ENCODE measurements around the gene ARHGAP10.
A peak's percentile ranks its signal among the peaks of the same experiment; 100 is the strongest.
"Not testable (repeated sequence)": the region's sequence is repeated elsewhere in the genome, so short reads cannot be mapped to it uniquely, and the experiment has no call there.

ARHGAP10 gene

DNA sequence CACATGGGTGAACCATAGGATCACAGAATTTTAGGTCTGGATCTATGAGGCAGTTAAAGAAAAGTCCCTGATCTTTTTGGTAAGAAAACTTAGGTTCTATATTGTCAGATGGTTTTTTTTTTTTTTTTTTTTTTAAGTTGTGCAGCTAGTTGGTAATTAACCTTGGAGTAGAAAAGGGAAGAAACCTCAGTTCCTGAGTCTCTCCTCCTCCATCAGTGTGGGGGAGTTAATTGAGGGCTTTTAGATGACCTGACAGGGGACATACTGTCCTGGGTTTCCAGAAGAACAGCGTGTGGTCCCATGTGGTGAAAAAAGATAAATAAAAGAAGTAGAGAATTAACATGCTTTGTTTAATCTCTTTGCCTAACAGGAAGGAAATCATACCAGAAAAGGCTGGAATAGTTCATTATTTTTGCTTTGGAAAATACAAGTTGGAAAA, 123.7 kb downstream of the ARHGAP10 start:
- no peak for DNase-seq

DNA sequence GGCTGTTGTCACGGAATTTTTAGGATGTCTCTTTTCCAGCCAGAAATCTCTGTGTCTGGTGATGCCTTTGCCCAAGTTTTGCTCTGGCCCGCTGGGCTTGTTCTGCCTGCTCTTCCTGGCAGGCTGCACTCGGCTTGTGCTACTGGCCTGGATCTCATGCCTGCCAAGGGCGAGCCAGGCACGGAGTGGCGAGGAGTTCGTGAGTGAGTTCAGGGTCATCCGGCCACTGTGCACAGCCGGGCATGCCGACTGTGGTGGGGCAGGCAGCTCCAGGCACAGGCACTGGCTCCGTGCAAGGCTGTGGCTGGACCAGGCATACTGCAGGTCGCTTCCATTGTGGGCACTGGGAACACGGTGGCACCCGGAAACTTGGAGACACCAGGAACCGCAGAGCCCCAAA, 129.1 kb downstream of the ARHGAP10 start:
- no peak for DNase-seq

DNA sequence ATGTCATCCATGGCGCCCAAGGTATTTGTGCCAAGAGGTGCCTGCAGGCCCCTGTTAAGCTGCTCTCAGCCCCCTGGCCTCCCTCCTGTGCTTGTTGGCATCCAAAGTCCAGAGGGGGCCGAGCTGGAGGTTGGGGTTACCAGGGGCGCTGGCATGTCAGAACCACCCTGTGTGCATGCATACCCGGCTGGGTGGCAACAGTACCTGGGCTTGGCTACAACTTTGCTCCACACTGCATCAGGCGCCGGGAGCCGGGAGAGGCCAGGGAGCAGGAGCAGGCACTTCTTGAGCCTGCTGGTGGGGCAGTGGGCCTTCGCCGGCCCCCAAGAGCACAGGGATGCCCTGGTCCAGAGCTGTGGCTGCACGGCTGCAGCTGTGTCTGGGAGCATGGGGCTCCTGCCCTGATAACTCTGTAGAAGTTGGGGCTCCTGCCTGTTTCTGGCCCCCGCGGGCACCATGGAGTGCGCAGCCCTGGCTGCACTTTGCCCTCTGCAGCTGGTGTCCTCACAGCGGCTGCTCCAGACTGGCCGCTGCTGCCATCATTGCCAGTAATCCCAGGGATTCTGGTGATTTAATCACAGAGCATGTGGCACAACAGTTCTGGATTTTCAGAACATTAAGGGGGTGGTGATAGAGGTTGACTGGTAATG, 130.3 kb downstream of the ARHGAP10 start:
- DNase-seq = no peak

DNA sequence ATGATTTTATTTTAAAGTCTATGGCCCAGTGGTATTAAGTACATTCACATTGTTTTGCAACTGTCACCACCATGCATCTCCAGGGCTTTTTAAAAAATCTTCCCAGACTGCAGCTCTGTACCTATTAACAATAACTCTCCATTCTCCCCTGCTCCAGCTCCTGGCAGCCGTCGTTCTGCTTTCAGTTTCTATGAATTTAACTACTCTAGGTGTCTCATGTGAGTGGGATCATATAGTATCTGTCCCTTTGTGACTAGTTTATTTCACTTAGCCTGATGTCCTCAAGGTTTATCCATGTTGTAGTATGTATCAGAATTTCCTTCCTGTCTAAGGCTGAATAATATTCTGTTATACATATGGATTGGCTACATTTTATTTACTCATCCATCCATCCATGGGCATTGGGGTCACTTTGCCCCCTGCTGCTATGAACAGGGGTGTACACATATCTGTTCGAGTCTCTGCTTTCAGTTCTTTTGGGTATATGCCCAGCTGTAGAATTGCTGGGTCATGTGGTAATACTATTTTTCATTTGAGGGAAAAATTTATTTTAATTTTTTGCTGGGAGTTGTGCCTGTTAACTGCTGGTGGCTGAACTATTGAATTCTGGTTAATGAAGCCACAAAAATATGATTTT, 131.3 kb downstream of the ARHGAP10 start:
- DNase-seq = no peak

DNA sequence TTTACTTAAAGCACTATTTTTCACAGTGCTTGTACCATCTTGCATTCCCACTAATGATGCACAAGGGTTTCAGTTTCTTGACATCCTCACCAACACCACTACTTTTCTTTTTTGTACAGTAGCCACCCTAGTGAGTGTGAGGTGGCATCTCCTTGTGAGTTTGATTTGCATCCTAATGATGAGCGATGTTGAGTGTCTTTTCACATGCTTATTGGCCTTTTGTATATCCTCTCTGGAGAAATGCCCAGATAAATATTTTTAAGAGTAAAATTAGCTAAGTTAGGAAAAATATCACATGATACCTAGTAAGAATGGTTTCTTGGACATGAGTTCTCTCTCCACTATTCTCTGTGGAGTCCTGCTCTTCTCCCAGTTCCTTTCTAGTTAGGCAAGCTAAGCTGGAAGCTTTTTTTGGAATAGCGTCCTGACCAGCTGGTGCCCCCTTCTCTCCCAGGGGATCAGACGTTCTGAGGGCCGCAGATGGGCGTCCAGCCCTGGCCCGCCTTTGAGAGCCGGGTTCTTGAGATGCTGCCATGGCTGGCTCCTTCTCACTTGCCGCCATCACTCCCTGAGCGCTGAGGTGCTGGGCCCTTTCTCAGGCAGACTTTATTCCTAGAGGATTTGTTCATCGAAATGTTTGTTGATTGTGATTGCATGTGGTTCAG, 132.1 kb downstream of the ARHGAP10 start:
- no peak for DNase-seq

DNA sequence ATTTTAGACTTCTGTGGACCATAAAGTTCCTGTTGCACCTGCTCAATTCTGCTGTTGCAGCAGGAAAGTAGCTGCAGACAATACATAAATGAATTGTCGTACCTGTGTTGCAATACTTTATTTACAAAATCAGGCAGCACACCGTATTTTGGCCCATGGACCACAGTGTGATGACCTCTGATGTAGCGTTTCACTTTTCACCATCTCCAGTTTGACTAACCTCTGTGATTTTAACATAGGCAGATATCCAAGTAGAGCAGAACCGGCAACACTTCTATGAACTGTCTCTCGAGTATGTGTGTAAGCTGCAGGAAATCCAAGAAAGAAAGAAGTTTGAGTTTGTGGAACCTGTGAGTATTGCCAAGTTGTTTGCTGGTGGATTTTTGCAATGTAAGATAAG, 132.7 kb downstream of the ARHGAP10 start:
- no peak for DNase-seq

DNA sequence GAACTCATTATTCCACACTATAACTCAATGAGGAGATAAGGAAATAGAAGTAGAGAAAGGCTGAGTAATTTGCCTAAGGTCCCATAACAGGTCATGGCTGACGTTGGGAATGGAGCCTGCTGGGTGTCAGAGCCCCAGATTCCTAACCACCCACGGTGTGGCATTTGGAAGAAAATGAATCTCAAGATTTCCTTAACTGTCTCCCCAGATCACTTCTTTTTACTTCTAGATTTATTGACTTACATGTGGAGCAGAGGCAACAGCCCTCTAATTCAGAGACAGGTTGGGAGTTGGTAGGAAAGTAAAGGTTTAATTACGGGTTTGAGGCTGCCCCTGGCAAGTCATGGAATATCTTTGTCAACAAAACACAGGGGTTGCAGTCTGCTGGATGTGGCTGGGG, 134.0 kb downstream of the ARHGAP10 start:
- no peak for DNase-seq

DNA sequence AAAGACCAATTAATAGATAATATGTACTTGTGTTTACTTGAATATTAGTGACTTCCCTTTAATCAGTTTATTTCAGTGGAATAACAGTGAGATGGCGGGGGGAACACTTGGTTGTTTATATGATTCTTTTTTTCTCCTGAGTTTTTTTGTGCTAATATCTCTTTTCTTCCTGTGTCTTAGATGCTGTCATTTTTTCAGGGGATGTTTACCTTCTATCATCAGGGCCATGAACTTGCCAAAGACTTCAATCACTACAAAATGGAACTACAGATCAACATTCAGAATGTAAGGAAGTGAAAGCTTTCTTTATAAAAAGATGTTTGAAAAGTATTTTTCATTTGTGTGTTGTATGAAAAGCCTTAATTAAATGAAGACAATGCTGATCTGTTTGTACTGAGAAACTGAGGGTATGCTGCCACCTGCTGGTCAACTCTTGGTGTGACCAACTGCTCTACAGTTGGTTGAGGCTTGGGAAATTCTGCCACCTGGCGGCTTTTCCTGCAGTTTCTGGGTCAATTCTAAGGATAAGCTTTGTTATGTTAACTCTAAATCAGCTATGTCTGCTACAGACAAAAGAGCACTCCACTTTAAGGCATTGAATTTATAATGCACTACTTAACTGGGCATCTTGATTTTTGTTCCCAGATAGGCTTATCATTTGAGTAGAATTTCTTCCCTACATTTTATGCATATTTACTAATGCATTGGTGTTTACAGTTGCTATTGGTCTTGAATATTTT, 134.8 kb downstream of the ARHGAP10 start:
- peak; percentile 7 for DNase-seq

DNA sequence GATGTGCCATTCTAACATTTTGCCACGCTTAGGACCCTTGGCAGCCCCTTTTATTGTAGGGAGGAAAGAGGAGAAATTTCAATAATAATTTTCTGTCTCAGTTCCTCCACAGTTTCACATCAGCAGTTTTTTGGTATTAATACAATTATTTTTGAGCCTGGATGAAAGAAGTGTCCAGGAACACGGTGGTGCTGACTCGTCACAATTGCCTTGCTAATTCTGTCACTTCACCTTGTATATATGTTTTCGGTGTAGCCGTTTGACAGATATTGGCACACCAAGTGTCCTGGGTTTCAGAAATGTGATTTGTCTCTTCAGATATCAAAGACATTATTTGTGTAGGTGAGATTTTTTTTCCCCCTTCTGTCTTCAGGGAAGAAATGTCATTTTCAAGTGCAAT, 142.2 kb downstream of the ARHGAP10 start:
- no peak for DNase-seq

DNA sequence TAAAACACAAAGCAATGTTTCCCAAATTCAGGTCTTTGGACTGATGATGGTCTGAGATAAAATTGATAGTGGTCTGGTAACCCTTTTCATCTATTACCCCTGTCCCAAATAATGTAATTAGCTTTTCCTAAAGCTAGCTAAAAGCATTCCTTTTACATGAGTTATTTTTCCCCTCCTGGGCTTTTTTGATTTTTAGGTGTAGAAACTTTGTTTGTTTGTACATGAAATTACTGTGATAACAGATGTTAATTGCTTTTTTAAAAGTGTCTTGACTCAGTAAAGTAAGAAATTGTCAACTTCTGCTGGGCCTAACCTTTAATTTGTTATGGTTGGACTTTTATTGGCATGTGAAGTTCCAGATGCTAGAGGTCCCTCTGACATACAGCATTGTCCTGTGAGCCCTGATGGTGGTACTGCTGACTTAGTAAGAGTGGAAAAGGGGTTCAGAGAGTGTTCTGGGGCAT, 145.5 kb downstream of the ARHGAP10 start:
- DNase-seq = no peak

DNA sequence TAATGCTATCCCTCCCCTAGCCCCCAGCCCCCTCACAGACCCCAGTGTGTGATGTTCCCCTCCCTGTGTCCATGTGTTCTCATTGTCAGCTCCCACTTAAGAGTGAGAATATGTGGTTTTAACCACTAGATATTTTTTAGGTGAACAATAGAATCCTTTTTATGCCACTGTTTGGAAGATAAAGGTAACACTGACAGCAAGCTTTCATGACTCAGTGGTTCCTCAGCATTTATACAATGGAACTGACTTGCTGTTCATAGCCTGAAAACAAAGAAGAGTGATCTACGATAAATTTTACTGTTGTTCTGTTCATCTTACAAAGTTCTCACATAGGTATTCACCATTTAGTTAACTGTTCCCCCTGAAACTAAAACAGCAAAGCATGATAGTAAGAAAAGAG, 147.8 kb downstream of the ARHGAP10 start:
- no peak for DNase-seq

DNA sequence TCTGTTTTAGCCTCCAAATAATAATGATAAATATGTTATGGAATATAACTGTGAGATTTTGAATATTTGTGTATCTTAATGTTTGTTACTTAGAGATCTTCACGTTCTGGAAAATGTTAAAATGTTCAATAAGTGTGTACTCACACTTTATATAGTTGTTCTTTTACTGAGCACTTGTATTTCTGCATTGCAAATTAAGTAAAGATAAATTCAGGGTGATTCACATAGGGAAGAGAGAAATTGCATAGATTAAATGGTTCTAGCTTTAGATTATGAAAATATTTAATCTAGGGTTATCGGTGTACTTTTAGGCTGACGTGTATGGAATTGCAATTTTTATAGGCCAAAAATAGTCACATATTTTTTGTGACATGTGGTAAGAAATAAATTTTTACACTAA, 148.6 kb downstream of the ARHGAP10 start:
- no peak for DNase-seq

DNA sequence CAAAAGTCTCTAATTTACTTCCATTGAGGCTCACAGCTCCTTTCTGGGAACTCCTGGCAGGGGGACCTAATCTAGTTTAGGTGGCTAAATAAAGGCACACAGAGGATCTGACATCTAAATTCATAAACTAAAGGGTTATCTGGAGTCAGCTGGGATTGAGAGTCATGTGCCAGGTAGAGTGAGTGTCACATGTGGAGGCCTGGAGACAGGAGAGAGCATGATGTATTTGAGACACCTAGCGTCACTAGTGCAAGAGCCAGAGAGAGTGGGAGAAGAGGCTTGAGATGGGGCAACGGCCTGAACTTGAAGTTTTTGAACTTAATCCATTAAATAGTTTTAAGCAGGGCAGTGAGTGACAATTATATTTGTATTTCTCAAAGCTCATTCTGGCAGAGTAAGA, 152.6 kb downstream of the ARHGAP10 start:
- no peak for DNase-seq

DNA sequence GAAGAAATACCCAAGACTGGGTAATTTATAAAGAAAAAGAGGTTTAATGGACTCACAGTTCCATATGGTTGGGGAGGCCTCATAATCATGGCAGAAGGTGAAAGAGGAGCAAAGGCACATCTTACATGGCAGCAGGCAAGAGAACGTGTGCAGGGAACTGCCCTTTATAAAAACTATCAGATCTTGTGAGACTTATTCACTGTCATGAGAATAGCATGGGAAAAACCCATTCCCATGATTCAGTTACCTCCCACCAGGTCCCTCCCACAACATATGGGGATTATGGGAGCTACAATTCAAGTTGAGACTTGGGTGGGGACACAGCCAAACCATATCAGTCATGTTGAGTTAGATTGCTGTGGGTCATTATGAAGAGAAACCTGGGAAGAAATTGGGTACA, 153.3 kb downstream of the ARHGAP10 start:
- not testable (repeated sequence) for DNase-seq

DNA sequence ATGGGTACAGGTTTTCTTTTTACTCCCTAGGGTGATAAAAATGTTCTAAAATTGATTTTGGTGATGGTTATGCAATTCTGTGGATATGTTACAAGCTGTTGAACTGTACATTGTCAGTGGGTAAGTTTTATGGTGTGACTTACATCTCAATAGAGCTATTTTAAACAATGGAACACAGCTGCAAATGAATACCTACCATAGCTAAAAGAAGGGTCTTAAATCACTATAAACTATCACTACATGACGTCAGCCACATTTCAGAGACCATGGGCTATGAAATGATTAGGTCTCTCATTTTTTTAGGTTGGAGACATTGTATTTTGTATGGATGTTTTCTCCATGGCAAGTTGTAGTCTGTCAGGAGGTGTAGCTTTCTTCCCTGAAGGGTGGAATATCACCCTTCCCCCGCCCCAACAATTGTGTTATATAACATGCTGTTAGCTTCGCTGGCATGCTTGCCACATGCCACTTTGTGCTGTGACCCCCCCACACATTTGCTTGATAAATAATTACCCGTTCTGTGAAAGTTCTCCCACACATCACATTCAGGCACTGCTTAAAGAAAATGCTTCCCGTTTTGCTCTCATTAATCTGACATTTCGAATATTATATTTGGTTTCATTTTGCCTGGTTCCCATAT, 159.7 kb downstream of the ARHGAP10 start:
- DNase-seq = no peak

DNA sequence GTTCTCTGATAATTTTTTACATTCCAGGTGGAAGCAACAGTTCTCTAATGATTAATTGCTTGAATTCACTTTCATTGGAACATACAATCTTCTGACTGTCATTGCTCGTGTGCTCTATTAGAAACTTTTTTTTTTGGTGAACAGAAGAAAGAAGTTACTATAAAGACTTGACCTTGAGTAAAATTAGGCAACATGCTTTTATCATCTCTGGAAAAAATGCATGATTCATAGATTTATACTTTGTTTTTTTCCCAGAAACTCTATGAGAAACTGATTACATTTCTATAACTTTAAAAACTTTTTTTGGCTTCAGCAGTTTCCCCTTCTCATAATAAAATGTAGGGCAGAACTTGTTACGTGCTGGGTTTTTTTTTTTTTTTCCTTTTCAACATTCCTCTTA, 167.6 kb downstream of the ARHGAP10 start:
- DNase-seq = no peak

DNA sequence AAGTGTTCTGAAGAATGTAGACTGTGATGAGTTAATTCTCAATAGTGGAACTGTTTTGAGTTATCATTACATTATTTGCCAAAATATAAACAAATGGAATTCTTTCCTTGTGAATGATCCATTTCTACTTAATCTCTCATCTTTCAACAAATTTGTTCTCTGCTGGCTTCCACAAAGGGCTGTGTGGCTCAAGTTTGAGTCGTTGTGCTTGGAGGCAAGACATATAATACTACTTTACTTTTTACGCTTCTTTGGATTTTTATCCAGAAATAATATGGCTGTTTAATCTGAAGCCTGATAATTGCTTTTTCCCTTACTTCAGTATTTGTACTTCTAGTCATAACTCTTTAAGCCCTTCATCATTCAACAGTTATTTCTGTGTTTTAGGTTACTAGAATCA, 169.5 kb downstream of the ARHGAP10 start:
- no peak for DNase-seq

DNA sequence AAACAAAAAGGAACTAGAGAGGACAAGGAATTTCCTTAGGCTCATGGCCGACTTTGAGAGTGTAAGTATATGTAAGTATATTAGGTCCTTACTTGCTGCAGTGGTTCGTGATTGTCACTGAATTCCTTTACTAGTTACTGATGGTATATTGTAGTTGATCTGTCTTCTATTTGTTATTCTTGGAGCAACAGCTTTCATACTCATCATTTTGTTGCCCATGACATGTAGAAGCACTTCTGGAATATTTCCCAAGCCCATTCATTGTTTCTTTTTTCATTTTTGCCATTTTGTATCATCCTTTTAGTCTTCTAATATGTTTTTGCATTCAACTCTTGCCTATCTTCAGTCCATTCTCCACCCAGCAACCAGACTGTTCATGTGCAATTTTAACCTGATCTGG, 170.0 kb downstream of the ARHGAP10 start:
- no peak for DNase-seq

DNA sequence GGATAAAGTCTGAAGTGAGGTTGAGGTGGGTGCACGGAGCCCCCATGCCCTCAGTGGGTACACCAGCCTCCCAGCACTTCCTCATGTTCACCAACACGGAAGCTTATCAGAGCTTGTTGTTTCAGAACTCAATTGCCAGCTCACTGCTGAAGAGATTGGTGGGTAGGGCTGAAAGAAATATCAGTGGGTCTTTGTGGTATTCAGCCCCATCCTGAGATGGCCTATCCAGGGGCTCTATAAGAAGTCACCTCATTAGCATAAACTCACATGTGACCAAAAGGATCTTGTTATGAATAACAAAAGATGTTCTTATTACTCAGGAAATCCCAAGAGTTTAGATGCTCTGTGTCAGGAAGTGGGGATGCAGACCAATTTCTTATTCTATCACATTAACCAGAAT, 177.3 kb downstream of the ARHGAP10 start:
- DNase-seq = no peak

DNA sequence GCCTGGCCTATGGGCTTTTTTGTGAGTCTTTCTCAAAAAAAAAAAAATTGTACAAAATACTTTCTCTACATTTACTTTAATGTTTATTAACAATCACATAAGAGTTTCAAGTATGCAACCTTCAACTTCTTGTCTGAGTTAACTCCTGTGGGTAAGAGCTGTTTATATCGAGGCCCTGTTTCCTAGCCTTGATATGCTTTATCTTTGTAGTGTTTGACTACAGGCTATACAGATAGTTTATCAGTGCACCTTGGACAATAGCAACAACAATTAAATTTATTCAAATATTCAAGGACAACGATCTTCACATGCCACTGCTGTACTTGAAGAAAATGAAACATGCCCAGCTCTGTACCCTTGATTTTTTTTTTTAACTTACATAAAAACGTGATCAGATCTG, 178.4 kb downstream of the ARHGAP10 start:
- no peak for DNase-seq

DNA sequence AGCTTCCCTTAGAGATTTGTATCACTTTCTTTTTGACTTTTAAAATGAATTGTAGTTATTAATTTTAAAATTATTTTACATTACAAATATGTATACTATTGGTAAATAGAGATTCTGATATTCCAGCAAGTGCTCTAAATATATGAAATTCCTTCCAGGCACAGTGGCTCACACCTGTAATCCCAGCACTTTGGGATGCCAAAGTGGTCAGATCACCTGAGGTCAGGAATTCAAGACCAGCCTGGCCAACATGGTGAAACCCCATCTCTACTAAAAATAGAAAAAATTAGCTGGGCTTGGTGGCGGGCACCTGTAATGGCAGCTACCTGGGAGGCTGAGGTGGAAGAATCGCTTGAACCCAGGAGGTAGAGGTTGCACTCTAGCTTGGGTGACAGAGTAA, 180.2 kb downstream of the ARHGAP10 start:
- DNase-seq = not testable (repeated sequence)

DNA sequence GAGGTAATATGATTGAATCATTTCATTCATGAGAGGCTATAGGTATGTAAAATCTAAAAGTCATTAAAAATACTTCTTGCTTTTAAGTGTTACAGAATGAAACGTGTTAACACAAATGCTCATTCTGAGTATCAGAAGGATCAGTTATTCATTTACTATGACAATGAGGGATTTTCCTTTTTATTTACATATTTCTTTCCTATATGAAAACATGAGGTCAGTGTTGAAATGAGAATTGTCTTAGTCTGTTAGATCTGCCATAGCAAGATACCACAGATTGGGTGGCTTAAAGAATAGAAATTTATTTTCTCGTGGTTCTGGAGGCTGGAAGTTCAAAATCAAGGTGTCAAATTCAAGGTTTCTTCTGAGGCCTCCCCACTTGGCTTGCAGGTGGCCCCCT, 181.2 kb downstream of the ARHGAP10 start:
- no peak for DNase-seq

DNA sequence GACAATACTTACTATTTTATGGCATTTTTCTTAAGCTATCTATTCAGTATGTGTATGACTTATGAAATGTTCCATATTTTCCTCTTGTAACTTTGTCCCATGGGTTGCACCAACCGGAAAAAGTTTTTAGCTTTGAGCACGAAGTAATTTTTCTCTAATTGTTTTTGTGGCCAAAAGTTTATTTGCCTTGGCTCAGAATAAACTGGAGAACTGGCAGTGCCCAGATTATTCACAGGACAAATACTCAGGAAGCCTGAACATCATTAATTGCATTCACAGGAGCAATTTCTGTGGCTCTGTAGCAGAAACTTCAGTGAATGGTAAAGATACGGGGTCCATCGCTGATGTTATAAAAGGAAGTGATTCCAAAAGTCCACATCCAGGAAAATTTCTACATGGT, 184.5 kb downstream of the ARHGAP10 start:
- DNase-seq = no peak

Data from NCI-H226 (cell line).